AG04450 (cell line): ENCODE measurements around the gene SORBS2. TPM values are rescaled to one million over a fixed set of nuclear protein-coding genes. Genes with fewer than 3 reads are reported as not detected.

Experiments used
- CTCF ChIA-PET: fragments of 300-600, 350-600 bp; formaldehyde crosslinking; extraction: SDS; loops from one replicate; lab custom pipeline; 2022; ENCODE audit warnings: antibody characterized with exemption, inconsistent platforms; lab: Charles Lee
- POLR2A ChIA-PET: fragments of 350-600 bp; formaldehyde crosslinking; extraction: SDS; loops from one replicate; lab custom pipeline; 2021; ENCODE audit warnings: antibody characterized with exemption, inconsistent platforms; lab: Yijun Ruan, JAX
- DNase-seq: peaks from one replicate; pipeline ENCODE4 v3.0.0-alpha.2; 2011; ENCODE audit warnings: low read depth, low spot score
- H3K27ac ChIP-seq: one replicate; pipeline ENCODE4 v1.5.1; 2012; ENCODE audit warnings: low read depth, low read length, control low read depth
- H3K27me3 ChIP-seq: one replicate; pipeline ENCODE4 v1.6.0; 2012; ENCODE audit warnings: low read length; ENCODE audit not compliant: control insufficient read depth, insufficient read depth
- H3K4me3 ChIP-seq: 2 replicates; pipeline ENCODE4 v1.5.1; 2011; ENCODE audit warnings: mild to moderate bottlenecking, low read depth, low read length, control low read depth
- H3K9me3 ChIP-seq: 2 replicates; pipeline ENCODE4 v1.5.1; 2012; ENCODE audit warnings: low read length; ENCODE audit not compliant: control insufficient read depth, insufficient read depth
- polyA plus RNA-seq: library from polyadenylated mRNA; depleted of rRNA; stranded (reverse); fragments of >200 nt; gene quantifications from 2 replicates; pipeline ENCODE4 v1.2.3, GENCODE V29; 2011
- TF ChIP-seq, protein P1 (sequence below): IDR thresholded peaks from 2 replicates; pipeline ENCODE4 v1.5.1; 2011; ENCODE audit warnings: low read depth, low read length, control low read depth, inconsistent platforms

The SORBS2 gene
- polyA plus RNA-seq, 1 experiment = not detected

DNA sequence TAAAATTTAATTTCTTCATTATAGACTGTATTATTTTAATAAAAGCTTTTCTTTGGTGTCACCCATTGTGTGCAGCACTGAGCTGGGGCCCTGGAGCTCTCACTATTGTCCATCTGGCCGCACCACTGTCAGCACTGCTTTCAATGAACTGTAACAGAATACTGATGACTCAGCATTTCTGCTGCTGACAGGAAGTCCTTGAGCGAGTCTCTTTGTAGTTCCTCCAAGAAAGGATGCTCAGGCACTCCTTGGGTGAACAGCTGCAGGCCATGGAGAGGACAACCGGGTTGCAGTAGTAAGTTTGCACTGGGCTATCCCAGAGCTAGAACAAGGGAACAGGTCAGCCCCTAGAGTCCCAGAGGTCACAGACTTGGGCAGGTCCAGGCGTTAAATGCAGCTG lies 81.6 kb downstream of the SORBS2 start:
- no peak for DNase-seq
- no peak overlapping the region for H3K27ac ChIP-seq

DNA sequence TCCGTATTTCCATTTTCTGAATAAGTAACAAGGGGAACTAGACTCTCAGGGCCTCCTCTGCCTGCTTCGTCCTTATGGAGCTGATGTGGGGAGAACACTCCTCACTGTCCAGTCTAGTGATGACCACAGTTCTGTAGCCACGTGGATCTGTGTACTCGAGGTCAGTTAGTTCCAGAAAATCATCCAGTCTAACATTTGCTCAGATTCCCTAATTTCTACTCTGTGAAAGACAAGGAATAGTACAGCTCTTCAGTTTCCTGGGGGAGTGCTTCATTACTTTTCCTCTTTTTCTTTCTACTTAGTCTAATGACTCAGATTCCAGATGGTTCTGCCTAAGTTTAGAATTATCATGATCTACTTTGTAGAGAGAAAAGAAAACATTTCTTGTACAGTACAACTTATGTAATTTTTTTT lies 82.6 kb downstream of the SORBS2 start:
- peaks cover 2% of the 10 kb centered on the region; the same call in 1 of the 2 replicates for H3K9me3 ChIP-seq
- POLR2A ChIA-PET = no interaction called here
- H3K27me3 ChIP-seq = peaks cover 5% of the 10 kb centered on the region
- TF ChIP-seq, protein P1, sequence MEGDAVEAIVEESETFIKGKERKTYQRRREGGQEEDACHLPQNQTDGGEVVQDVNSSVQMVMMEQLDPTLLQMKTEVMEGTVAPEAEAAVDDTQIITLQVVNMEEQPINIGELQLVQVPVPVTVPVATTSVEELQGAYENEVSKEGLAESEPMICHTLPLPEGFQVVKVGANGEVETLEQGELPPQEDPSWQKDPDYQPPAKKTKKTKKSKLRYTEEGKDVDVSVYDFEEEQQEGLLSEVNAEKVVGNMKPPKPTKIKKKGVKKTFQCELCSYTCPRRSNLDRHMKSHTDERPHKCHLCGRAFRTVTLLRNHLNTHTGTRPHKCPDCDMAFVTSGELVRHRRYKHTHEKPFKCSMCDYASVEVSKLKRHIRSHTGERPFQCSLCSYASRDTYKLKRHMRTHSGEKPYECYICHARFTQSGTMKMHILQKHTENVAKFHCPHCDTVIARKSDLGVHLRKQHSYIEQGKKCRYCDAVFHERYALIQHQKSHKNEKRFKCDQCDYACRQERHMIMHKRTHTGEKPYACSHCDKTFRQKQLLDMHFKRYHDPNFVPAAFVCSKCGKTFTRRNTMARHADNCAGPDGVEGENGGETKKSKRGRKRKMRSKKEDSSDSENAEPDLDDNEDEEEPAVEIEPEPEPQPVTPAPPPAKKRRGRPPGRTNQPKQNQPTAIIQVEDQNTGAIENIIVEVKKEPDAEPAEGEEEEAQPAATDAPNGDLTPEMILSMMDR = no peak
- CTCF ChIA-PET = no interaction called here
- H3K27ac ChIP-seq = no peak overlapping the region
- no peak for DNase-seq
- no peak overlapping the region for H3K4me3 ChIP-seq

More for the DNA sequence above, 81.6 kb downstream of the SORBS2 start:
- TF ChIP-seq, protein P1 = no peak
- Histone ChIP-seq H3K9me3 (peaks cover 2% of the 10 kb centered on the region; the same call in 1 of the 2 replicates), H3K4me3 (no peak overlapping the region), H3K27me3 (peaks cover 5% of the 10 kb centered on the region)
- CTCF ChIA-PET = interaction anchor here (0.7 kb wide), 2 partner anchors 153 to 310 kb away, joined by 3 to 6 read pairs; no protein-coding TSS in a partner anchor
- POLR2A ChIA-PET = no interaction called here

DNA sequence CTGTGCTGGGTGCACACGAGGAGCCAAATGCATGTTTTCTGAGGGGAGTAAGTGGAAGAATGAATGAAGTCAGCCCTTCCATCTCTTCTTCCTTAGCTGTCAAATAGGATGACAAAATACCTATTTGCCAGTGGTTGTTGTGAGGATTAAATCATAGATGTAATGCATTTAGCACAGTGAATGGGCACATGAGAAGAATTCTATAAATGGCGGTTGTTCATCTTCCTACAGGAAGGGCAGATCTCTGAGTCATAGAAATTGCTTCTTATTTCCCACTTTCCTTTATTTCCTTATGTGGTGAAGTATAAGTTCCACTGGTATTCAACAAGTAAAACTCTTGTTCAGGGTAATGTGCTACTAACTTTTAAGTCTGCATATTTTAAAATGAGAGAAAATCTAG lies 83.1 kb downstream of the SORBS2 start:
- ChIA-PET POLR2A (no interaction called here), CTCF (no interaction called here)
- Histone ChIP-seq H3K9me3 (peaks cover 2% of the 10 kb centered on the region; the same call in 1 of the 2 replicates), H3K27me3 (peaks cover 5% of the 10 kb centered on the region), H3K27ac (no peak overlapping the region), H3K4me3 (no peak overlapping the region)
- no peak for DNase-seq
- TF ChIP-seq, protein P1 = no peak

DNA sequence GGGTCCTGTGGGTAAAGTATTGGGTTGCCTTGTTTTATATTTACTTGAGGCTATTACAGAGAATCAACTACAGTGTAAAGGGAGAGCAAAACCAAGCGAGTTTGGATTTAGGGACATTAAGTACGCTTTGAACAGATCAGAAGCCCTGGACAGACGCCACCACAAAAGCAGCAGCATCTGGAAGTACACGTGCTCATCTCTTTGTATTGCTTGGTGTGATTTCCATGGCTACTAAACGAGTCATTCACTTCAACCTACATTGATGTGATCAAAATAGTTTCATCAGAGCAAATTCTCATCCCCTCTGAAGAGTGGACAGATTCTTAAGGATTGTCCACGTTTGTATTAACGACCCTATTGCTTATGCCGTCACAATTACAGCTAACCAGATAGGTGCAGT lies 85.1 kb downstream of the SORBS2 start:
- ChIA-PET POLR2A (no interaction called here), CTCF (no interaction called here)
- Histone ChIP-seq H3K4me3 (no peak overlapping the region), H3K9me3 (no peaks in the 10 kb centered on the region), H3K27me3 (peaks cover 7% of the 10 kb centered on the region), H3K27ac (no peak overlapping the region)
- no peak for DNase-seq
- TF ChIP-seq, protein P1 = no peak

DNA sequence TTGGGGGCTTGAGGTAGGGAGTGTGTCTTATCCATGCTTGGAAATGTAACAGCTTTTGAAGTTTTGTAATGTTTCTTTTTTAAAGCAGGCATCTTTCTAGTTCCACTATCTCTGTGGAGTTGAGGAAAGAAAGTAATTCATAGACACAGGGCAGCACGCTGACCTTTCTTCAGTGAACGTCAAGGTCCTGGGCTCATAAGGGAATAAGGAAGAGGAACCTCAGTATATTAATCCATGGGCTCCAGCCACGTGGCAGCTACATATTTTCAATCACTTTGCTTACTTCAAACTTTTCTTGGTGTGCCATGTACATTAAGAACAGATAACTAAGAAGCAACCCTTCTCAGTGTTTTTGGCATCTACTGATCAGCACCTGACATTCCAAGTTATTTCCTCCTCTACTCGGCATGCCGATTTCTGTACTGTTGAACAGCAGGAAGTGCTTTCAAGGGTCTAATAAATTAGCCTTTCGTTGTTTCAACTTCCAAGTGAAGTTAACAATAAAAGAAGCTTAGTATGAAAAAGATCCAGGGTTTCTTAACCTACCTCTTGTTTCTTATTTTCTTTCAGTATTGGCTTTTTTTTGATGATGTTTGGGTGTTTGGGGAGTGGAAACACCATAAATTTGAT lies 88.2 kb downstream of the SORBS2 start:
- ChIA-PET CTCF (no interaction called here), POLR2A (no interaction called here)
- no peak overlapping the region for H3K27ac ChIP-seq
- H3K9me3 ChIP-seq = no peaks in the 10 kb centered on the region
- DNase-seq = no peak
- peaks cover 8% of the 10 kb centered on the region for H3K27me3 ChIP-seq
- H3K4me3 ChIP-seq = no peak overlapping the region
- TF ChIP-seq, protein P1 = no peak
